CD4-positive, alpha-beta T cell treated with Interleukin-6 for 4 hours (primary cell): ENCODE measurements around the gene KLF11.

Experiments used
- DNase-seq: peaks from one replicate; pipeline ENCODE4 v3.0.0-alpha.2; 2020; ENCODE audit warnings: mixed read lengths

KLF11 gene

GRCh38 chr2:10071176-10071575 is 27.8 kb downstream of the KLF11 start:
- no peak for DNase-seq

GRCh38 chr2:10071595-10071994 is 28.2 kb downstream of the KLF11 start:
- DNase-seq = no peak

GRCh38 chr2:10072656-10073480 is 29.5 kb downstream of the KLF11 start:
- DNase-seq = peak; percentile 81

GRCh38 chr2:10073706-10074105 is 30.4 kb downstream of the KLF11 start:
- no peak for DNase-seq

GRCh38 chr2:10075101-10075500 is 31.8 kb downstream of the KLF11 start:
- DNase-seq = no peak

- DNase-seq = no peak
These were observed 32.3 kb downstream of the KLF11 start for GRCh38 chr2:10075571-10076209.

- no peak for DNase-seq
These were observed 33.2 kb downstream of the KLF11 start for GRCh38 chr2:10076511-10076910.

- no peak for DNase-seq
These were observed 33.7 kb downstream of the KLF11 start for GRCh38 chr2:10076988-10077527.

GRCh38 chr2:10078001-10078400 is 34.7 kb downstream of the KLF11 start:
- no peak for DNase-seq

GRCh38 chr2:10078704-10079265 is 35.4 kb downstream of the KLF11 start:
- no peak for DNase-seq

GRCh38 chr2:10079266-10079869 is 36.0 kb downstream of the KLF11 start:
- peak; percentile 24 for DNase-seq

- no peak for DNase-seq
These were observed 36.7 kb downstream of the KLF11 start, which contains the start of gene CYS1 for GRCh38 chr2:10079870-10080535. CYS1 (minus strand) TSS chr2:10080411; CDS start chr2:10080223, 188 bp downstream.

- peak; percentile 11 for DNase-seq
These were observed 37.4 kb downstream of the KLF11 start for GRCh38 chr2:10080536-10081304.

- DNase-seq = no peak
These were observed 39.7 kb downstream of the KLF11 start for GRCh38 chr2:10083046-10083445.

- no peak for DNase-seq
These were observed 40.4 kb downstream of the KLF11 start for GRCh38 chr2:10083692-10084211.

- no peak for DNase-seq
These were observed 41.0 kb downstream of the KLF11 start for GRCh38 chr2:10084223-10084865.

GRCh38 chr2:10085043-10085667 is 41.8 kb downstream of the KLF11 start:
- no peak for DNase-seq

GRCh38 chr2:10085668-10086059 is 42.3 kb downstream of the KLF11 start:
- no peak for DNase-seq

- no peak for DNase-seq
These were observed 43.6 kb downstream of the KLF11 start for GRCh38 chr2:10086950-10087349.

- no peak for DNase-seq
These were observed 44.0 kb downstream of the KLF11 start for GRCh38 chr2:10087360-10087759.
